RPMI7951 (cell line): Measurements from ENCODE around the gene NLRP10. TPM values are rescaled to one million over a fixed set of nuclear protein-coding genes. Genes with fewer than 3 reads are reported as not detected.

Experiments used
- DNase-seq: peaks from one replicate; pipeline ENCODE4 v3.0.0-alpha.2; 2012; ENCODE audit warnings: low read depth
- total RNA-seq: library from RNA; depleted of rRNA; stranded (reverse); fragments of >200 nt; shearing (Covaris generic); gene quantifications from 2 replicates; pipeline ENCODE4 v1.2.3, GENCODE V29; 2014

Gene NLRP10
- total RNA-seq, 1 experiment from 2014 or later, result not detected

DNA sequence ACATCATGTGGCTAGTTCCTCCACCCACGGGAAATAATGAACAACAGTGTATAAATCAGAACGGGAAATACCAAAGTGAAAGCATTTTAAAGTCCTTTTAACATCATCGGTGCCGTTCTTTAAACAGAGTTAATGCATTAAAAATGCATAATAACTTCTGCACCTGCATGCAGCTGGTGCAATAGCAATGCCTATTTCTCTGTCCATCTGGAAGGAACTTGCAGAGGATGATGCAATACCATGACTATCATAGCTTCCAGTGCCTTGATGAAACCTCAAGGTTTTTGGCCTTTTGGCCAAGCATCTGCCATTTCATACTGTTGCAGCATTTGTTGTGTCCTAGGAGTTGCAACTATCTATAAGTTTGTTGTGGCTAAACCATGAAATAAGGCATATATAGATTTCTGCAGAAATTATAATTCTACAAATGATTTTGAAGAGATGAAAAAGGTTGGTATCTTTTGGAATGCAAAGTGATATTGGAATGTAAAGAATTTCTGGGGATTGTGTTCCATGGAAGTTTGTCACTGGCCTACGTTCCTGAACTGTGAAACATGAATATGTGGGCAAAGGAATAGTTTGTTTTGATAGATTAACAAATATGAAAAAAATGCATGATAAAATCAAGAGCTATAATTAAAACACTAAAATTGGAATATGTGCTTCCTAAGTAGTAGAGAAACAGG lies 12.1 kb upstream of the NLRP10 start:
- DNase-seq, result peak; percentile 70

DNA sequence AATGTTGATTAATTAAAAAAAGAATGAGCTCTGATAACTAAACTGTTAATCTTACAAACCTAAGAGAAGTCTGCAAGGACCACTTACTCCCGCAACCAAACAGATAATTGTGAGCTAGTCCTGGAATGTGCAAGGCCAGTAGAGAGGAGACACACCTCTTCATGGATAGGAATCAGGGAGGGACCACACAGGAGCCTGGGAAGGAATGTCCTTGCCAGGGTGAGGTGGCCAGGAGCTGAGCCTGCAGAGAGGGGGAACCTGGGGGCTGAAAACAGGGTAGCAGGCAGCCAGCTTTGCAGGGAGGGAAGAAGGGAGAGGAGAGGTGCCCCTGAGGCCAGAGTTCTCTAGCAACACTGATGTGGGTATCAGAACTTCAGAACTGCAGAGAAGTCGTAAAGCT lies 9.4 kb upstream of the NLRP10 start:
- DNase-seq, result no peak

- DNase-seq, result no peak
Measured at GRCh38 chr11:7973011-7973410, 7.8 kb upstream of the NLRP10 start.

- no peak for DNase-seq
Measured at GRCh38 chr11:7971846-7972245, 6.6 kb upstream of the NLRP10 start.

GRCh38 chr11:7969756-7970646 lies 4.8 kb upstream of the NLRP10 start:
- peak; percentile 75 for DNase-seq

GRCh38 chr11:7968686-7969085 lies 3.4 kb upstream of the NLRP10 start:
- DNase-seq, result peak; percentile 53

DNA sequence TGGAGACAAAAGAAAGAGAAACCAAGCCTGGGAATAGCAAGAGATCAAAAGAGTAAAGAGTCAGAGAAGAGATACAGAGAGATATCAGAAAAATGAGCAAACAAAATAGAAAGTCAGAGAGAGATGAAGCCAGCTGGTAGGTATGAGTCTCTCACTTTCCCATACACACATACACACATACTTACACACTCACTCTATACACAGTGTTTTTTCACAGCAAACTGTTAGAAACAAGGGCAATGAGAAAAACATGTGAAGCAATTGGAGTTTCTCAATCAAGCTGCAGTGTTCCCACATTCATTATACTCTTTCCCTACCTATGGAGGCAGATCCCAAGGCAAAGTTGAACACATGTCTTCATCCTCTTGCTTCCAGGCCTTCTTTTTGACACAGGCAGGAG lies 2.6 kb upstream of the NLRP10 start:
- no peak for DNase-seq

DNA sequence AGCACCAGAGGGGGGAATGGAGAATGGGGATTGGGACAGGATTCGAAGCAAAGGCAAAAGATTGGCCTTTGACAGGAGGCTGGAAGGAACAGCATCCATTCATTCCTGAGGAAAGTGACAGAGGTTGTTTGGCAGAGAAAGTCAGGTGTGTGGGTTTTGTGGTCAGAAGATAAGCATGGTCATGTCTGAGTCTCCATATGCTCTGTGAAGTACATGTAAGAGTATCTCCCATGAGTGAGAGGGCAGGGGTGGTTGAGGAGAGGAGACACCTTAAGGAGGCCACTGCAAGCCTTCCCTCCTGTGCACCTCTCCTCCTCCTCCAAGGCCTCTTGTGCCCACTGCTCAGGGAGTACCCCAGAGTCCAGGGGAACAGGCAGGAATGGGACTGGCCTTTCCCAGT lies 1.9 kb upstream of the NLRP10 start:
- no peak for DNase-seq

- DNase-seq, result peak; percentile 37
Measured at GRCh38 chr11:7964873-7965272, 374 bp downstream of the NLRP10 start.

DNA sequence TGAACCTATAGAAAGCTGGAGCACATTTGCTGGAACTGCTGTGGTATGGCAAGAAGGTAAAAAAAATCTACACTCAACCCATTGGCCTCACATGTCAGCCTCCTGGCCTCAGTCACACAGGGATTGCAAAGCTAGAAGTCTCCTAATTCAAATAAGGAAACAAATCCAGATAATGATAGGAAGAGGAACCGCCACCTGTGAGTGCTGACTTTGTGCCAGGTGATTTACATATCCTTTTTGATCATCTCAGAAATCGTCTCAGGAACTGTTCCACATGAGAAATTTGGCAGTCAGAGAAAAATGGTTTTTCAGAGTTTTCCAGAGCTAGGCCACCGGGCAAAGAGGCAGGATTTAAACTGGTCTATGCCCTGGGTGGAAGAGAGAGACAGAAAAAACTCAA lies 986 bp downstream of the NLRP10 start:
- no peak for DNase-seq

DNA sequence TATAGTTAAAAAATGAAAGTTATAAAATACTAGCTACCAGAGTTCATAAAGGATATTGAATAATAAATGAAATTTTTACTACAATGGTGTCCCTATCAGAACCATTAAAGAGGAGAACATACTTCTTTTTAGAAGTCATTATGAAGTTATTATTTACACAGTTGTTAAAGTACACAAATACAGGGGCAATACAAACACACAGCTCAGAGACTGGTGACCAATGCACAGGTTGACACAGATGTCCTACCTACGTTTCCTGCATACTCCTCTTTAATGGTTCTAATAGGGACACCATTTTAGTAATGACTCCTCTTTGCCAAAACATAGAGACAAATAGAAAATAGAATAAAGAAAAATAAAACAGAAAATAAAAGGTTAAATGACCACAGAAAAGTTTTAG lies 10.1 kb downstream of the NLRP10 start:
- DNase-seq, result no peak

DNA sequence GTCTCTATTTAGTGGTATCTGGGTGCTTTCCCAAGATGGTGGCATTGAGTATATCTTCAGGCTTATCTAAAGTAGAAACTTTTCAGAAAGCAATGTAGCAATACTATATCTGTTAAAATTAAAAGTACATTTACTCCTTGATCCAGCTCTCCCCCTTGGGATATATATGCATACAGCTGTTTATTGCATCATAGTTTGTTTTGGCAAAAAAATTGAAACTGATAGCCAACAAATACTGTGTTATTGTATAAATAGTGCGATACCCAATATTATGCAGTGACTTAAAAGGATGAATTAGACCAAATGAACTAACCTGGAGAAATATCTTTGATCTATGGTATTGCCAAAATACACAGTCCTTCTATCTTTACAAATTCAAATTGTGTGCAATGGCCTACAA lies 15.3 kb downstream of the NLRP10 start:
- DNase-seq, result no peak

GRCh38 chr11:7944123-7944522 lies 21.1 kb downstream of the NLRP10 start:
- no peak for DNase-seq

- no peak for DNase-seq
Measured at GRCh38 chr11:7941608-7942007, 23.6 kb downstream of the NLRP10 start, which contains the start of gene OR10A3. Gene OR10A3 (minus strand): TSS chr11:7941708. CDS start chr11:7939520, 2,188 bp downstream.

DNA sequence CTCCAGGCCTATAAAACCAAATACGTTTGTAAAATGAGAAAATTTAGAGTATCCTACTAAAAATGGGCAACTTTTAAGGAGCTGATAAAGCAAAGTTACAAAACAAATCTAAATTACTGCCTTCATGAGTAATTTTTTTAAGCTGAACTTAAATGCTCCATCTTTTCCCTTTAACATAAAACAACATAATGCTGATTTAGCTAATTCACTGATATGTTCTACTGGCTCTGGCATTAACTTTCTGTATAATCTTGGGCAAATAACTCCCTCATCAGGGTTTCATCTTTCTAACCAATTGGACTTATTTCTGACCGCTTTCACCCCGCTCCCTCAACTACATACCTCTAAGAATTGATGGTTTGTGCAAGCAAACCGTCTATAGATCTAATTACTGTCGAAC lies 24.1 kb downstream of the NLRP10 start:
- DNase-seq, result no peak

GRCh38 chr11:7936615-7937014 lies 28.6 kb downstream of the NLRP10 start:
- no peak for DNase-seq

- no peak for DNase-seq
Measured at GRCh38 chr11:7931168-7931567, 34.1 kb downstream of the NLRP10 start, which contains the start of gene OR10A6. Gene OR10A6 (minus strand): TSS chr11:7931268. CDS start chr11:7928662, 2,606 bp downstream.

- peak; percentile 46 for DNase-seq
Measured at GRCh38 chr11:7927635-7928034, 37.6 kb downstream of the NLRP10 start.

DNA sequence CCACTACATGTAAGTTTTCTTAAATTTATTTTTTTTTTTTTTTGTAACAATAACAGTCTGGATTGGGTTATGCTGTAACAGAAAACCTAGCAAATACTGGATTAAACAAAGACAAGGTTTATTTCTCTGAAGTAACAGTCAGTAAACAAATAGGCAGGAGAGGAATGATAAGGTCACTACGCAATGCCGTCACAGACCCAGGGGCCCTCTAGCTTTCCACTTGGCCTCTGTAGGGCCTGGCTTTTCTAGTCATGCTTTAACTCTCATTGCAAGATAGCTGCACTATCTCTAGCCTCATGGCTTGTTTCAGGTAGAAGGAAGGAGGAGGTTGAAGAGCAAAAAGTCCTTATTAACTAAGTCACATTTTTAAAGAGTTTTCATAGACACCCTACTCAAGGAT lies 40.7 kb downstream of the NLRP10 start:
- no peak for DNase-seq

DNA sequence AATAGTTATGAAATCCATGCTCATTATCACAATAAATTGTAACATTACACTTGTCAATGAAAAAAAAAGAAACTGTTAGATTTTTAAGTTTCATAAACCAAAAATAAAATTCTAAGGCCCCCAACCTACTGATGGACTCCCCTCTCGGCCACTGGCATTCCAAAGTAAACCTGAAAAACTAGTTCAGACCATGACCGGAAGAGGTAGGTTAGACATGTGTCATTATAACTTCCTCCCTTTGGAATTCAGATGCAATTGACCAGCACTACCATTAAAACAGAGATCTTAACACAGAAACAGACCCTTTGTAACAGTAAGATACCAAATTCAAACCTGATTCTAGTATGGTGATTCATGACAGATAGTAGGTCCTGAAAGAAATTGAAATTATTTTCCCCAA lies 47.1 kb downstream of the NLRP10 start:
- DNase-seq, result no peak
